Ectodermal cell (in vitro differentiated cells): Measurements from ENCODE around the gene ECM2.

Source experiments
- H3K27ac ChIP-seq: 2 replicates; pipeline ENCODE4 v1.7.0; 2013; ENCODE audit warnings: mild to moderate bottlenecking, low read depth, low read length; ENCODE audit not compliant: insufficient read depth, poor library complexity, severe bottlenecking
- H3K27me3 ChIP-seq: 2 replicates; pipeline ENCODE4 v1.7.0; 2013; ENCODE audit warnings: mild to moderate bottlenecking, low read length; ENCODE audit not compliant: insufficient read depth, control insufficient read depth, poor library complexity, severe bottlenecking
- H3K36me3 ChIP-seq: one replicate; pipeline ENCODE4 v1.7.0; 2013; ENCODE audit warnings: low read length; ENCODE audit not compliant: control insufficient read depth, insufficient read depth
- H3K4me1 ChIP-seq: one replicate; pipeline ENCODE4 v1.7.0; 2013; ENCODE audit warnings: low read length; ENCODE audit not compliant: control insufficient read depth, insufficient read depth
- H3K4me3 ChIP-seq: 2 replicates; pipeline ENCODE4 v1.7.0; 2013; ENCODE audit warnings: low read depth, low read length, control low read depth; ENCODE audit not compliant: insufficient read depth
- H3K9me3 ChIP-seq: 2 replicates; pipeline ENCODE4 v1.7.0; 2013; ENCODE audit warnings: mild to moderate bottlenecking, low read length, moderate library complexity; ENCODE audit not compliant: control insufficient read depth
- WGBS, 2 experiments: methylation state at CpG; one replicate each; pipeline ENCODE4 v1.1.7; 2013; ENCODE audit warnings: missing lambda C conversion rate in 2 of 2; 5-methylcytosine and 5-hydroxymethylcytosine counted together

The ECM2 gene

DNA sequence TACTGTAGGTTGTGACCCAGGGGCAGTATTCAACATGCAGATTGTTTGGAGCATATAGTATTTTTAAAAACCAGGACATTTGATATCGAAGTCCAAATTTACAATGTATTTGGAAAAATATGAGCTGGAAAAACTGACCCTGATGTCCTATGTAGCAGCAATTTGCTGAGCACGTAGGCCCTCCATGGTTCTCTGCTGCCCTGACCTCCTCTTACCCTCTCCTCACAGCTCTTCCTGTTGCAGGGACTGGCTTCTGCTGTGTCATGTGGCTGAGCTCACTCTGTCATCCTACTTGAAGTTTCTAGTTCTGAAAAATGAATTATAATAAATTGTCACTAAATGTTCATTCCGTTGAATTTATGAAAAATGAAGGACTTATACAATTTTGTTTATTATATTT, 49.4 kb downstream of the ECM2 start:
- Histone ChIP-seq H3K27me3 (no peaks in the 10 kb centered on the region), H3K4me3 (no peak overlapping the region), H3K27ac (no peak overlapping the region), H3K9me3 (no peaks in the 10 kb centered on the region), H3K36me3 (no peaks in the 10 kb centered on the region), H3K4me1 (no peaks in the 10 kb centered on the region)
- WGBS, 2 experiments, result 94 to 96% methylated on average over 2 to 3 of the region's 3 CpGs

GRCh38 chr9:92484563-92484962, 51.2 kb downstream of the ECM2 start:
- WGBS, 2 experiments, result 88 to 90% methylated on average over 3 of the region's 3 CpGs
- H3K4me3 ChIP-seq, result no peak overlapping the region
- H3K27ac ChIP-seq, result no peak overlapping the region
- H3K9me3 ChIP-seq, result no peaks in the 10 kb centered on the region
- H3K27me3 ChIP-seq, result no peaks in the 10 kb centered on the region
- H3K4me1 ChIP-seq, result no peaks in the 10 kb centered on the region
- no peaks in the 10 kb centered on the region for H3K36me3 ChIP-seq

GRCh38 chr9:92483627-92484545, 51.9 kb downstream of the ECM2 start:
- H3K4me3 ChIP-seq, result no peak overlapping the region
- no peaks in the 10 kb centered on the region for H3K27me3 ChIP-seq
- H3K4me1 ChIP-seq, result no peaks in the 10 kb centered on the region
- WGBS, 2 experiments, result 92 to 93% methylated on average over 3 to 4 of the region's 5 CpGs
- no peaks in the 10 kb centered on the region for H3K9me3 ChIP-seq
- H3K27ac ChIP-seq, result no peak overlapping the region
- no peaks in the 10 kb centered on the region for H3K36me3 ChIP-seq

- Histone ChIP-seq H3K4me1 (no peaks in the 10 kb centered on the region), H3K27ac (no peak overlapping the region), H3K4me3 (no peak overlapping the region), H3K36me3 (no peaks in the 10 kb centered on the region), H3K27me3 (no peaks in the 10 kb centered on the region), H3K9me3 (no peaks in the 10 kb centered on the region)
Measured at GRCh38 chr9:92482805-92483204, 53.0 kb downstream of the ECM2 start.

GRCh38 chr9:92482329-92482728, 53.5 kb downstream of the ECM2 start, which contains the start of gene ASPN:
TSS of gene ASPN (minus strand) at chr9:92482506.
- H3K27ac ChIP-seq, result no peak within 1 kb of the TSS
- WGBS, 2 experiments, result 94 to 95% methylated on average over 2 of the region's 3 CpGs

DNA sequence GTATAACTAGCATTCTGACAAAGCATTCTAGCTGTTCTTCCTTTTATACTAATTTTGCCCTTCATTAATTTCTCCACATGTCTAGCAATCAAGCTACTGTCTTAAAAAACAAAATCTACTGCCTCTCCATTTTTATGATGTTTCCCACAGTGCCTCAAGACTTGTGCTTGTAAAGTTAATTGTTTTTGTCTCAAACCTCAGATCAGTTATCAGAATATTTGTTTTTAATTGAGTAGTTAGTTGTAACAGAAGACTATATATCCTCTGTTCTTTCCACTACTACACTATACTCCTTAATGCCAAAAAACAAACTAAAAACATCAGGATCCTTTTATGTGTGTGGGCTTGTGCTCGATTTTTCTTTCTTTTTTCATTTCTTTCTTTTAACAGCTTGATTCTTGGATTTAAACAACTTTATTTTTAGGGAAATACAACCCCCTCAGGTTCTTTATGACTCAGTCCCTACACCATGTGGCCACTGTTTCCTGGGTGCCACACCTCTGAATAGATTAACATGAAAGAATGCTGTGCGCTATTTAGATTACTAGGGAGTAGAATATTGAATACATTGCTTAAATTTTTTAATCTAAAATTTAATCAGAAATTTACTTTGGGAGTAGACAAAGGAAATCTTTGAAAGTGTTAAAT, 54.7 kb downstream of the ECM2 start:
- Histone ChIP-seq H3K36me3 (no peaks in the 10 kb centered on the region), H3K4me1 (no peaks in the 10 kb centered on the region), H3K4me3 (no peak overlapping the region), H3K27ac (no peak overlapping the region), H3K9me3 (no peaks in the 10 kb centered on the region), H3K27me3 (no peaks in the 10 kb centered on the region)
- WGBS, 2 experiments, result 60 to 81% methylated on average over 1 to 2 of the region's 2 CpGs

More at GRCh38 chr9:92482329-92482728, 53.5 kb downstream of the ECM2 start, which contains the start of gene ASPN:
- H3K4me1 ChIP-seq, result no peaks in the 10 kb centered on the region
- H3K9me3 ChIP-seq, result no peaks in the 10 kb centered on the region
- H3K36me3 ChIP-seq, result no peaks in the 10 kb centered on the region
- no peaks in the 10 kb centered on the region for H3K27me3 ChIP-seq
- no peak within 1 kb of the TSS for H3K4me3 ChIP-seq

DNA sequence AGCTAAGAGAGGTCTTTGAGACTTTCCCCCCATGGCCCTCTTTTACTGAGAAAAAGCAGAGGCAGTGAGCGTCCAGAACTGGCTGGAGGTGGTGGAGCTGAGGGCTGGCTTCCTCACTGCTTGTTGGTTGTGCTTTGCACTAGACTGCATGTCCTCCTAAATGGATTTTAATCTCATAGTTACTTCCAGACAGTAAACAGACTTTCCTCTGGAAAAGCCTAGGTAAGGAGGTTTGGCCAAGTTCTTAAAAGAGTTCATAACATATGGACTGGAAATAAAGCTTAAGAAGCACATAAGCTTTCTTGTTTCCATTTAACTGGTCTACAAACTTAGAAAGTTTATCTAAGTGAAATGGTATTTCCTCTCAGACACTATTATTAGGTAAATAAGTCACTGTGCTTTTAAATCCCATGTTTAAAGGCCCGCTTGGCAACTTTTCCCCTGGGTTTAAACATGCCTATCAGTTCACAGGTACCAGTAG, 55.5 kb downstream of the ECM2 start:
- Histone ChIP-seq H3K4me1 (no peaks in the 10 kb centered on the region), H3K27ac (no peak overlapping the region), H3K36me3 (no peaks in the 10 kb centered on the region), H3K27me3 (no peaks in the 10 kb centered on the region), H3K4me3 (no peak overlapping the region), H3K9me3 (no peaks in the 10 kb centered on the region)
- 88 to 91% methylated on average over 2 of the region's 2 CpGs for WGBS, 2 experiments

GRCh38 chr9:92479346-92479745, 56.4 kb downstream of the ECM2 start:
- no peak overlapping the region for H3K4me3 ChIP-seq
- H3K27ac ChIP-seq, result no peak overlapping the region
- no peaks in the 10 kb centered on the region for H3K4me1 ChIP-seq
- no peaks in the 10 kb centered on the region for H3K27me3 ChIP-seq
- no peaks in the 10 kb centered on the region for H3K9me3 ChIP-seq
- H3K36me3 ChIP-seq, result no peaks in the 10 kb centered on the region

DNA sequence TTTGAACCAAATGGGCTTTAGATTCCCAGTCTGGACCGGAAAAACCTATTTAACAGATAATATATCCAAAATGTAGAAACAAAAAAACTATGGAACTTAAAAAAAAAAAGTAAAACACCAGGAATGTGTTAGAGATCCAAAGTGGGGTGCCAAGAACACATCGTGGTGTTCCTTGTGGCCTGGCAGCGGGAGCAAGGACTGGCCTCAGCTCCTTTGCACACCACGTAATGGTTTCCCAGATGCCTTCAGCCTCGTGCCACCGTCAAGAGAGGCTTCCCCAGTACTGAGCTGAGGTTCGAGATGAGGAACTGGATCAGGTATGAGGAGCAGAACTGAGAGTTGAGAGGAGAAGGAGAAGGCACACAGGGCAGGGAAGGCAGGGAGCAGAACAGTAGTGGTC, 57.0 kb downstream of the ECM2 start:
- H3K27ac ChIP-seq, result no peak overlapping the region
- 95 to 97% methylated on average over 6 to 7 of the region's 7 CpGs for WGBS, 2 experiments

GRCh38 chr9:92476962-92477361, 58.8 kb downstream of the ECM2 start:
- no peak overlapping the region for H3K27ac ChIP-seq
- H3K4me1 ChIP-seq, result no peaks in the 10 kb centered on the region
- no peaks in the 10 kb centered on the region for H3K9me3 ChIP-seq
- no peaks in the 10 kb centered on the region for H3K36me3 ChIP-seq
- 67 to 74% methylated on average over 1 of the region's 1 CpG for WGBS, 2 experiments
- no peaks in the 10 kb centered on the region for H3K27me3 ChIP-seq
- no peak overlapping the region for H3K4me3 ChIP-seq

More for the DNA sequence above, 57.0 kb downstream of the ECM2 start:
- H3K4me3 ChIP-seq, result no peak overlapping the region
- H3K36me3 ChIP-seq, result no peaks in the 10 kb centered on the region
- no peaks in the 10 kb centered on the region for H3K27me3 ChIP-seq
- no peaks in the 10 kb centered on the region for H3K4me1 ChIP-seq
- no peaks in the 10 kb centered on the region for H3K9me3 ChIP-seq
